DMS153 treated with DMSO at 0.1 percent for 48 hours (cell line): ENCODE data around the gene MDM4.
"Not testable (repeated sequence)": the region's sequence is repeated elsewhere in the genome, so short reads cannot be mapped to it uniquely, and the experiment has no call there.

Experiments used
- DNase-seq: peaks from one replicate; lab custom pipeline; 2025; ENCODE audit not compliant: unreplicated experiment; lab: John Stamatoyannopoulos, UW

Gene MDM4

GRCh38 chr1:204560002-204560401 is 43.8 kb downstream of the MDM4 start:
- DNase-seq: not testable (repeated sequence)

GRCh38 chr1:204560590-204561150 is 44.5 kb downstream of the MDM4 start:
- DNase-seq: no peak

- no peak for DNase-seq
These were observed 46.1 kb downstream of the MDM4 start for GRCh38 chr1:204562075-204562990.

GRCh38 chr1:204563307-204563706 is 47.1 kb downstream of the MDM4 start:
- DNase-seq: no peak

GRCh38 chr1:204563780-204564179 is 47.6 kb downstream of the MDM4 start:
- DNase-seq: no peak

GRCh38 chr1:204564835-204565234 is 48.6 kb downstream of the MDM4 start:
- DNase-seq: no peak

- peak; percentile 95 for DNase-seq
These were observed 49.7 kb downstream of the MDM4 start for GRCh38 chr1:204565617-204566582.

- no peak for DNase-seq
These were observed 50.4 kb downstream of the MDM4 start for GRCh38 chr1:204566583-204566955.

- DNase-seq: peak; percentile 68
These were observed 50.9 kb downstream of the MDM4 start for GRCh38 chr1:204567071-204567470.

- DNase-seq: no peak
These were observed 52.5 kb downstream of the MDM4 start for GRCh38 chr1:204568576-204569315.

- DNase-seq: no peak
These were observed 53.3 kb downstream of the MDM4 start for GRCh38 chr1:204569478-204569877.

GRCh38 chr1:204570021-204570420 is 53.8 kb downstream of the MDM4 start:
- not testable (repeated sequence) for DNase-seq

GRCh38 chr1:204571128-204571527 is 54.9 kb downstream of the MDM4 start:
- no peak for DNase-seq

GRCh38 chr1:204571631-204572030 is 55.4 kb downstream of the MDM4 start:
- no peak for DNase-seq

GRCh38 chr1:204572923-204573922 is 57.0 kb downstream of the MDM4 start:
- DNase-seq: no peak

GRCh38 chr1:204574016-204574864 is 58.0 kb downstream of the MDM4 start:
- no peak for DNase-seq

- no peak for DNase-seq
These were observed 58.6 kb downstream of the MDM4 start for GRCh38 chr1:204574865-204575163.
